HEK293 (cell line): ENCODE measurements around the gene SMIM1.

Experiments
- CTCF ChIA-PET: fragments of 350-600 bp; formaldehyde crosslinking; extraction: SDS; loops from one replicate; lab custom pipeline; 2021; ENCODE audit warnings: antibody characterized with exemption; lab: Yijun Ruan, JAX
- POLR2A ChIA-PET: fragments of 300-600 bp; formaldehyde crosslinking; extraction: SDS; loops from one replicate; lab custom pipeline; 2020; ENCODE audit warnings: antibody characterized with exemption, inconsistent platforms; lab: Yijun Ruan, JAX
- H3K27ac ChIP-seq: fragments of 200-500 bp; sonication (Bioruptor generic); 2 replicates; pipeline ENCODE4 v1.5.1; 2014; ENCODE audit warnings: low read depth, low read length, control low read depth, inconsistent platforms; ENCODE audit errors: extremely low read depth
- H3K36me3 ChIP-seq, 2 experiments: fragments of 200-500 bp in 1 of 2; sonication (Bioruptor generic) in 1 of 2; 1 replicate in 1 of 2; 2 replicates in 1 of 2; pipeline ENCODE4 v1.5.1; 2014 to 2017; ENCODE audit warnings: inconsistent platforms in 2 of 2, low read length in 2 of 2; ENCODE audit not compliant: control insufficient read depth in 2 of 2, insufficient read depth in 1 of 2
- H3K4me1 ChIP-seq: fragments of 200-500 bp; sonication (Bioruptor generic); 2 replicates; pipeline ENCODE4 v1.5.1; 2014; ENCODE audit warnings: mild to moderate bottlenecking, low read length, inconsistent platforms; ENCODE audit not compliant: control insufficient read depth, insufficient read depth
- H3K4me3 ChIP-seq: 2 replicates; pipeline ENCODE4 v1.5.1; 2011; ENCODE audit warnings: low read depth, mild to moderate bottlenecking, control low read depth, low read length, moderate library complexity
- H3K9me3 ChIP-seq: fragments of 200-500 bp; sonication (Bioruptor generic); 2 replicates; pipeline ENCODE4 v1.5.1; 2014; ENCODE audit warnings: low read depth, low read length, inconsistent platforms; ENCODE audit not compliant: control insufficient read depth, insufficient read depth
- HOXD13 ChIP-seq: sonication (generic); formaldehyde crosslinking; IDR thresholded peaks from 2 replicates; pipeline ENCODE4 v1.8.0; 2022; ENCODE audit warnings: missing genetic modification reagents, borderline replicate concordance
- IKZF3 ChIP-seq: fragments of 450-650 bp; IDR thresholded peaks from 2 replicates; pipeline ENCODE4 v1.5.0; 2018; ENCODE audit warnings: missing biosample characterization, mild to moderate bottlenecking, missing genetic modification characterization, moderate library complexity
- SALL2 ChIP-seq: fragments of 450-650 bp; formaldehyde crosslinking; IDR thresholded peaks from 2 replicates; pipeline ENCODE4 v1.5.0; 2017; ENCODE audit warnings: missing biosample characterization, mild to moderate bottlenecking, missing genetic modification characterization, borderline replicate concordance
- ZBTB20 ChIP-seq: fragments of 450-650 bp; formaldehyde crosslinking; IDR thresholded peaks from 2 replicates; pipeline ENCODE4 v1.5.1; 2016; ENCODE audit warnings: missing biosample characterization, missing genetic modification characterization
- ZFHX2 ChIP-seq: fragments of 450-650 bp; formaldehyde crosslinking; conservative IDR thresholded peaks from 2 replicates; pipeline ENCODE4 v1.5.1; 2016; ENCODE audit warnings: missing biosample characterization, missing genetic modification characterization
- ZFP41 ChIP-seq: fragments of 450-650 bp; formaldehyde crosslinking; IDR thresholded peaks from 2 replicates; pipeline ENCODE4 v1.5.1; 2016; ENCODE audit warnings: missing biosample characterization, missing genetic modification characterization, borderline replicate concordance
- ZNF561 ChIP-seq: fragments of 450-650 bp; IDR thresholded peaks from 2 replicates; pipeline ENCODE4 v1.5.1; 2018; ENCODE audit warnings: missing biosample characterization, missing genetic modification characterization, borderline replicate concordance
- ZNF585B ChIP-seq: fragments of 450-650 bp; formaldehyde crosslinking; IDR thresholded peaks from 2 replicates; pipeline ENCODE4 v1.5.1; 2016; ENCODE audit warnings: missing biosample characterization, missing genetic modification characterization
- ZNF654 ChIP-seq: fragments of 450-650 bp; formaldehyde crosslinking; IDR thresholded peaks from 2 replicates; pipeline ENCODE4 v1.5.1; 2016; ENCODE audit warnings: low read depth, missing biosample characterization, missing genetic modification characterization
- TF ChIP-seq, protein P1 (sequence below): fragments of 450-650 bp; formaldehyde crosslinking; IDR thresholded peaks from 2 replicates; pipeline ENCODE4 v1.5.1; 2017; ENCODE audit warnings: missing biosample characterization, mild to moderate bottlenecking, missing genetic modification characterization, moderate library complexity
- TF ChIP-seq, protein P2 (sequence below): fragments of 450-650 bp; formaldehyde crosslinking; IDR thresholded peaks from 2 replicates; pipeline ENCODE4 v1.5.1; 2016; ENCODE audit warnings: missing biosample characterization, missing genetic modification characterization
- TF ChIP-seq, protein P3 (sequence below): fragments of 450-650 bp; formaldehyde crosslinking; IDR thresholded peaks from 2 replicates; pipeline ENCODE4 v1.5.1; 2016; ENCODE audit warnings: missing biosample characterization, missing genetic modification characterization
- TF ChIP-seq, protein P4 (sequence below): fragments of 450-650 bp; formaldehyde crosslinking; IDR thresholded peaks from 2 replicates; pipeline ENCODE4 v1.5.1; 2016; ENCODE audit warnings: missing biosample characterization, missing genetic modification characterization, low read depth

The SMIM1 gene

DNA sequence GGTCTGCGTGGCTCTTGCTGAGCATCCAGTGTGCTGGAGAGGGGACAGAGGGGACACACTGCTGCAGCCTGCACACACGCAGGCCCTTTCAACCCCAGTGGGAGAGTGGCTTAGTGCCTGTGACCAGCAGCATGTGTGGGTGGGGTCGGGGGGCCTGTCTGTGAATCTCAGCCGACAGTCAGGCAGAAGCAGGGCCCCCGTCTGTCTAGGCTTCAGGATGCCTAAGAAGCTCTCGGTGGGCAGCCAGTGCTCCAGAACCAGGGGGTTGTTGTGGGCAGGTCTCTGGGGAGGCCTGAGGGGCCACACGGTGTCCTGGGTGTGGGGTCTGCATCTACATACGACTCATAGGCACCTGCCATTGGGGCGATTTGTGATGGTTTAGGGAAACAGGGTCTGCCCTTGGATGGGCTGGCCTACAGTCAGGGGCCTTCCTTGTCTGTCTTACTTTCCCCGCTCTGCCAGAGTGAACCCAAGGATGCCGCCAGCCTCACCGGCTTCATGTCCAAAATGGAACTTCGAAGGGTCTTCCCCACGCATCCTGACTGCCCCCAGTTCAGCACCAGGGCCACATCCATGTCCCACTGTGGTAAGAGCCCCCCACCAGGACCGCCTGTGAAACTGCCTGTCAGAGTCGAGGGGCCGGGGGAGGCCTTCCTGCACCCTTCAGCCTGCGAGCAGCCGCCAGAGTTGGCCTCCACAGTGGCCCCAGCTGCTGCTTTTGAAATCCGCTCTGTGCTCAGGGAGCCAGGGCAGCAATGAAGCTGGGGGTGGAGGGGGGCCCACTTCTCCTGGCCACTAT lies 18.7 kb upstream of the SMIM1 start:
- Histone ChIP-seq H3K9me3 (no peaks in the 10 kb centered on the region), H3K4me3 (no peak overlapping the region), H3K27ac (no peak overlapping the region), H3K36me3 (no peaks in the 10 kb centered on the region), H3K4me1 (no peaks in the 10 kb centered on the region)
- CTCF ChIA-PET, result no interaction called here
- no peak for TF ChIP-seq ZNF585B (tag by site-specific recombination)
- TF ChIP-seq ZFHX2 (tag by site-specific recombination), result no peak
- TF ChIP-seq ZNF561 (tag by site-specific recombination), result no peak
- no peak for TF ChIP-seq IKZF3
- POLR2A ChIA-PET, result interaction anchor here (0.7 kb wide), 1 partner anchor 13 kb away, joined by 3 read pairs; no protein-coding TSS in a partner anchor

DNA sequence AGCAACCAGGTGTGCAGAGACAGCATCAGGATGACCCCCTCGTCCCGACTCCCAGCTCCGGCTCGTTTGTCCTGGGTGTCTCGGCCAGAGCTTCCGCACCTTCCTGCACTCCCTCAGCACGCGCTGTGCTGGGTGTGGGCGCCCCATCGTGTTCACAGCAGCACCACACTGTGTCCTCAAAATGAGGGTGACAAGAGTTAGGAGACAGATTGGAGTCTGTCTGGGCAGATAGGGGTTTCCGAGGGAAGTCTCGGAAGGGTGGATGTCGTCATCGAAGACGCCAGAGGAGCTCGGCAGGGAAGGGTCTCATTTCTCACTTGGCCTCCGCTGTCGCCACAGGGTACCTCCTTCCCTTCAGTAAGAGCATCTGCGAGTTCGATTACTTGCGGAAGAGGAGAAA lies 16.2 kb upstream of the SMIM1 start:
- Histone ChIP-seq H3K4me3 (no peak overlapping the region), H3K27ac (no peak overlapping the region), H3K36me3 (no peaks in the 10 kb centered on the region), H3K4me1 (no peaks in the 10 kb centered on the region), H3K9me3 (no peaks in the 10 kb centered on the region)
- CTCF ChIA-PET, result no interaction called here
- POLR2A ChIA-PET, result no interaction called here
- no peak for TF ChIP-seq ZFP41
- TF ChIP-seq, protein P1, sequence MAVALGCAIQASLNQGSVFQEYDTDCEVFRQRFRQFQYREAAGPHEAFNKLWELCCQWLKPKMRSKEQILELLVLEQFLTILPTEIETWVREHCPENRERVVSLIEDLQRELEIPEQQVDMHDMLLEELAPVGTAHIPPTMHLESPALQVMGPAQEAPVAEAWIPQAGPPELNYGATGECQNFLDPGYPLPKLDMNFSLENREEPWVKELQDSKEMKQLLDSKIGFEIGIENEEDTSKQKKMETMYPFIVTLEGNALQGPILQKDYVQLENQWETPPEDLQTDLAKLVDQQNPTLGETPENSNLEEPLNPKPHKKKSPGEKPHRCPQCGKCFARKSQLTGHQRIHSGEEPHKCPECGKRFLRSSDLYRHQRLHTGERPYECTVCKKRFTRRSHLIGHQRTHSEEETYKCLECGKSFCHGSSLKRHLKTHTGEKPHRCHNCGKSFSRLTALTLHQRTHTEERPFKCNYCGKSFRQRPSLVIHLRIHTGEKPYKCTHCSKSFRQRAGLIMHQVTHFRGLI (tag by site-specific recombination), result no peak
- no peak for TF ChIP-seq HOXD13 (CRISPR knock-in tag)
- TF ChIP-seq, protein P2, sequence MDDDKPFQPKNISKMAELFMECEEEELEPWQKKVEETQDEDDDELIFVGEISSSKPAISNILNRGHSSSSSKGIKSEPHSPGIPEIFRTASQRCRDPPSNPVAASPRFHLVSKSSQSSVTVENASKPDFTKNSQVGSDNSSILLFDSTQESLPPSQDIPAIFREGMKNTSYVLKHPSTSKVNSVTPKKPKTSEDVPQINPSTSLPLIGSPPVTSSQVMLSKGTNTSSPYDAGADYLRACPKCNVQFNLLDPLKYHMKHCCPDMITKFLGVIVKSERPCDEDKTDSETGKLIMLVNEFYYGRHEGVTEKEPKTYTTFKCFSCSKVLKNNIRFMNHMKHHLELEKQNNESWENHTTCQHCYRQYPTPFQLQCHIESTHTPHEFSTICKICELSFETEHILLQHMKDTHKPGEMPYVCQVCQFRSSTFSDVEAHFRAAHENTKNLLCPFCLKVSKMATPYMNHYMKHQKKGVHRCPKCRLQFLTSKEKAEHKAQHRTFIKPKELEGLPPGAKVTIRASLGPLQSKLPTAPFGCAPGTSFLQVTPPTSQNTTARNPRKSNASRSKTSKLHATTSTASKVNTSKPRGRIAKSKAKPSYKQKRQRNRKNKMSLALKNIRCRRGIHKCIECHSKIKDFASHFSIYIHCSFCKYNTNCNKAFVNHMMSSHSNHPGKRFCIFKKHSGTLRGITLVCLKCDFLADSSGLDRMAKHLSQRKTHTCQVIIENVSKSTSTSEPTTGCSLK (tag by site-specific recombination), result no peak
- TF ChIP-seq SALL2 (tag by site-specific recombination), result no peak
- no peak for TF ChIP-seq ZBTB20 (tag by site-specific recombination)
- TF ChIP-seq, protein P3, sequence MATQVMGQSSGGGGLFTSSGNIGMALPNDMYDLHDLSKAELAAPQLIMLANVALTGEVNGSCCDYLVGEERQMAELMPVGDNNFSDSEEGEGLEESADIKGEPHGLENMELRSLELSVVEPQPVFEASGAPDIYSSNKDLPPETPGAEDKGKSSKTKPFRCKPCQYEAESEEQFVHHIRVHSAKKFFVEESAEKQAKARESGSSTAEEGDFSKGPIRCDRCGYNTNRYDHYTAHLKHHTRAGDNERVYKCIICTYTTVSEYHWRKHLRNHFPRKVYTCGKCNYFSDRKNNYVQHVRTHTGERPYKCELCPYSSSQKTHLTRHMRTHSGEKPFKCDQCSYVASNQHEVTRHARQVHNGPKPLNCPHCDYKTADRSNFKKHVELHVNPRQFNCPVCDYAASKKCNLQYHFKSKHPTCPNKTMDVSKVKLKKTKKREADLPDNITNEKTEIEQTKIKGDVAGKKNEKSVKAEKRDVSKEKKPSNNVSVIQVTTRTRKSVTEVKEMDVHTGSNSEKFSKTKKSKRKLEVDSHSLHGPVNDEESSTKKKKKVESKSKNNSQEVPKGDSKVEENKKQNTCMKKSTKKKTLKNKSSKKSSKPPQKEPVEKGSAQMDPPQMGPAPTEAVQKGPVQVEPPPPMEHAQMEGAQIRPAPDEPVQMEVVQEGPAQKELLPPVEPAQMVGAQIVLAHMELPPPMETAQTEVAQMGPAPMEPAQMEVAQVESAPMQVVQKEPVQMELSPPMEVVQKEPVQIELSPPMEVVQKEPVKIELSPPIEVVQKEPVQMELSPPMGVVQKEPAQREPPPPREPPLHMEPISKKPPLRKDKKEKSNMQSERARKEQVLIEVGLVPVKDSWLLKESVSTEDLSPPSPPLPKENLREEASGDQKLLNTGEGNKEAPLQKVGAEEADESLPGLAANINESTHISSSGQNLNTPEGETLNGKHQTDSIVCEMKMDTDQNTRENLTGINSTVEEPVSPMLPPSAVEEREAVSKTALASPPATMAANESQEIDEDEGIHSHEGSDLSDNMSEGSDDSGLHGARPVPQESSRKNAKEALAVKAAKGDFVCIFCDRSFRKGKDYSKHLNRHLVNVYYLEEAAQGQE, result no peak
- TF ChIP-seq, protein P4, sequence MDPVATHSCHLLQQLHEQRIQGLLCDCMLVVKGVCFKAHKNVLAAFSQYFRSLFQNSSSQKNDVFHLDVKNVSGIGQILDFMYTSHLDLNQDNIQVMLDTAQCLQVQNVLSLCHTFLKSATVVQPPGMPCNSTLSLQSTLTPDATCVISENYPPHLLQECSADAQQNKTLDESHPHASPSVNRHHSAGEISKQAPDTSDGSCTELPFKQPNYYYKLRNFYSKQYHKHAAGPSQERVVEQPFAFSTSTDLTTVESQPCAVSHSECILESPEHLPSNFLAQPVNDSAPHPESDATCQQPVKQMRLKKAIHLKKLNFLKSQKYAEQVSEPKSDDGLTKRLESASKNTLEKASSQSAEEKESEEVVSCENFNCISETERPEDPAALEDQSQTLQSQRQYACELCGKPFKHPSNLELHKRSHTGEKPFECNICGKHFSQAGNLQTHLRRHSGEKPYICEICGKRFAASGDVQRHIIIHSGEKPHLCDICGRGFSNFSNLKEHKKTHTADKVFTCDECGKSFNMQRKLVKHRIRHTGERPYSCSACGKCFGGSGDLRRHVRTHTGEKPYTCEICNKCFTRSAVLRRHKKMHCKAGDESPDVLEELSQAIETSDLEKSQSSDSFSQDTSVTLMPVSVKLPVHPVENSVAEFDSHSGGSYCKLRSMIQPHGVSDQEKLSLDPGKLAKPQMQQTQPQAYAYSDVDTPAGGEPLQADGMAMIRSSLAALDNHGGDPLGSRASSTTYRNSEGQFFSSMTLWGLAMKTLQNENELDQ (tag by site-specific recombination), result no peak
- TF ChIP-seq ZNF654 (tag by site-specific recombination), result no peak
